ENCODE results near the gene ARHGEF16. TPM values are rescaled to one million over a fixed set of nuclear protein-coding genes. Genes with fewer than 3 reads are reported as not detected.

ARHGEF16 gene
- total RNA-seq, 4 donors from 2014 or later, result 5.9 to 13.6 (median 8.4) TPM

DNA sequence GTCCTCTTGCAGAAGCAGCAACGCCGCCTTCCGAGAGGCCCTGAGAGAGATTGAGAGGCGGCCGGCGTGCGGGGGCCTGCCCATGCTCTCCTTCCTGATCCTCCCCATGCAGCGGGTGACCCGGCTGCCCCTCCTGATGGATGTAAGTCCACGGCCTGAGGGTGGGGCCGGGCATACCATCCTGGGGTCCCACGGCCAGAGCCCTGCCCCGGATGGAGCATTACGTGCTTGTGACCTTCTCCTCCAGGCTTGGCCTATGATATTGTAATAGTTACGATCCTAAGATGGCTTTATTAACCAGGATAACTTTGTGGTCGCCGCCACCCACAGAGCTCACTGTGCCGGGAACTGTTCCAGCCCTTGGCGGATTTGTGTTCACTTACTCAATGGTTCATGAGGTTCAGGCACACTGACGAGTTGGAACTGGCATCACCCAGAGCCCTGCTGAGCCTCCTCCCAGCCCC, 18.9 kb downstream of the ARHGEF16 start:
- Histone ChIP-seq H3K4me1 (peaks cover 35% of the 10 kb centered on the region), H3K36me3 (no peaks in the 10 kb centered on the region), H3K4me3 (no peak overlapping the region), H3K9me3 (no peaks in the 10 kb centered on the region), H3K27me3 (no peaks in the 10 kb centered on the region), H3K27ac (no peak overlapping the region)
- WGBS, result 0% methylated on average over 5 of the region's 20 CpGs
- TF ChIP-seq, protein P1, sequence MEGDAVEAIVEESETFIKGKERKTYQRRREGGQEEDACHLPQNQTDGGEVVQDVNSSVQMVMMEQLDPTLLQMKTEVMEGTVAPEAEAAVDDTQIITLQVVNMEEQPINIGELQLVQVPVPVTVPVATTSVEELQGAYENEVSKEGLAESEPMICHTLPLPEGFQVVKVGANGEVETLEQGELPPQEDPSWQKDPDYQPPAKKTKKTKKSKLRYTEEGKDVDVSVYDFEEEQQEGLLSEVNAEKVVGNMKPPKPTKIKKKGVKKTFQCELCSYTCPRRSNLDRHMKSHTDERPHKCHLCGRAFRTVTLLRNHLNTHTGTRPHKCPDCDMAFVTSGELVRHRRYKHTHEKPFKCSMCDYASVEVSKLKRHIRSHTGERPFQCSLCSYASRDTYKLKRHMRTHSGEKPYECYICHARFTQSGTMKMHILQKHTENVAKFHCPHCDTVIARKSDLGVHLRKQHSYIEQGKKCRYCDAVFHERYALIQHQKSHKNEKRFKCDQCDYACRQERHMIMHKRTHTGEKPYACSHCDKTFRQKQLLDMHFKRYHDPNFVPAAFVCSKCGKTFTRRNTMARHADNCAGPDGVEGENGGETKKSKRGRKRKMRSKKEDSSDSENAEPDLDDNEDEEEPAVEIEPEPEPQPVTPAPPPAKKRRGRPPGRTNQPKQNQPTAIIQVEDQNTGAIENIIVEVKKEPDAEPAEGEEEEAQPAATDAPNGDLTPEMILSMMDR (IDR thresholded peaks at IDR 0.05), result no peak
- no peak for DNase-seq (ENCODE audit: low spot score in 2 of 2)

DNA sequence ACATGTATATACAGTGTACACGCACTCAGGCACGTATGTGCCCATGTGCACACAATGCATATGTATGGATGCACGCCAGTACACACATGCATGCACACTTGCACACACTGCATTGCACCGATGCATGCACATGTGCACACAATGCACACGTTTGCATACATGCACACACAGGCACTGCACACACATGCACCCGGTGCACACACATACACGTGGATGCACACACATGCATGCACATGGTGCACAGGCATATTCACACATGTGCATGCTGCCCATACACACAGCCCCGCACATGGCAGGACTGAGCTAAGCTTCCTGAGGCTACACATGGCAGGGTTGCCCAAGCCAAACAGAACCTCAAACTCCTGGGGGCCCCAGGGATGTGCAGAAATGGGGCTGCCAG, 19.6 kb downstream of the ARHGEF16 start:
- Histone ChIP-seq H3K9me3 (no peaks in the 10 kb centered on the region), H3K4me3 (no peak overlapping the region), H3K36me3 (no peaks in the 10 kb centered on the region), H3K27ac (no peak overlapping the region), H3K4me1 (peaks cover 35% of the 10 kb centered on the region), H3K27me3 (no peaks in the 10 kb centered on the region)
- TF ChIP-seq, protein P1 (IDR thresholded peaks at IDR 0.05), result no peak
- TF ChIP-seq POLR2AphosphoS5 (IDR thresholded peaks at IDR 0.05) (no peak), POLR2A (IDR thresholded peaks at IDR 0.05) (no peak), EP300 (IDR thresholded peaks at IDR 0.05) (no peak)
- no peak for DNase-seq (ENCODE audit: low spot score in 2 of 2)
- WGBS, result 40% methylated on average over 2 of the region's 8 CpGs

DNA sequence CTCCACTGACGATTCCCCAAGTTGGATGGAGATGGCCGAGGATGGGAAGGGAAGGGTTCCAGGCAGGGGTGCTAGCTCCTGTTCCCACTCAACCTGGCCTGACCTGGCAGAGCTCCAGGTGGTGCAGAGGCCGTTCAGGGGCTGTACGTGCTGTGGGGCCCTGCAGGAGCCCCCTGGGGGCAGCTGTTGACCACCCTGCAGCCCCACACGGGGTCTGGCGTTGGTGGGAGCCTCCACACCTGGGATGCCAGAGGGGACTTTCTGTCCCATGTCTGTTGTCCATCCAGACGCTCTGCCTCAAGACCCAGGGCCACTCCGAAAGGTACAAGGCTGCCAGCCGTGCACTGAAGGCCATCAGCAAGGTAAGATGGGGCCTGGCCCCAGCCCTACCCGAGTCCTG, 20.0 kb downstream of the ARHGEF16 start:
- Histone ChIP-seq H3K4me3 (no peak overlapping the region), H3K9me3 (no peaks in the 10 kb centered on the region), H3K27me3 (no peaks in the 10 kb centered on the region), H3K27ac (no peak overlapping the region), H3K4me1 (peaks cover 35% of the 10 kb centered on the region), H3K36me3 (no peaks in the 10 kb centered on the region)
- WGBS, result 91% methylated on average over 4 of the region's 10 CpGs
- TF ChIP-seq EP300 (IDR thresholded peaks at IDR 0.05), result no peak
- no peak for TF ChIP-seq POLR2A (IDR thresholded peaks at IDR 0.05)
- TF ChIP-seq POLR2AphosphoS5 (IDR thresholded peaks at IDR 0.05), result no peak
- TF ChIP-seq, protein P1 (IDR thresholded peaks at IDR 0.05), result no peak
- DNase-seq (ENCODE audit: low spot score in 2 of 2), result no peak

DNA sequence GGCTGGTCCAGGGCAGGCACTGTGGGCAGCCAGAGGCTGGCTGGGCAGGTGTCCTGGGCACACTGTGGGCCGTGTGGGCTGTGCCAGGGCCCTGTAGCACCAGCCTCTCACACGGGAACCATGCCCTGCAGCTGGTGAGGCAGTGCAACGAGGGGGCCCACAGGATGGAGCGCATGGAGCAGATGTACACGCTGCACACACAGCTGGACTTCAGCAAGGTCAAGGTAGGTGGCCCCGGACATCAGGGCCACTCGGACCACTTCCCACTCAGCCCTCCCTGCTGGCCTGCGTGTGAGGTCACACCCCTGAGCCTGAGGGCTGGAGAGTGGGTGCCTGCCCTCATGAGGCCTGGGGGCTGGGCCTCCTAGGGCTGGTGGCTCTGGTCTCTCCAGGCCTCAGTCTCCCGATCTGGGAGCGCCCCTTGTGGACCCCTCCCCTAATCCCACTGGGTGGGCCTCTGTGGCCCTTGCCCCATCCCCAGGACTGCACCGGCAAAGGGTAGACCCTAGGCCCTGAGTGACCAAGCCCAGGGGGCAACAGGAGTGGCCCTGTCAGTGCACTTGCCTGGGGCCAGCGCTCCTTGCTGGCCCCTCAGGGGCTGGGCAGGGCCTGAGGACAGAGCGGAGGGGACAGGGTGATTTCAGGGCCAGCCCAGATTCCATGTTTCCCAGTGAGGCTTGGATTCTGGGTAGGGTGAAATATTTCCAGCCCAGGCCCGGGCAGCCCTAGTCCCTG, 21.5 kb downstream of the ARHGEF16 start:
- no peaks in the 10 kb centered on the region for H3K27me3 ChIP-seq
- no peaks in the 10 kb centered on the region for H3K36me3 ChIP-seq
- peaks cover 33% of the 10 kb centered on the region for H3K4me1 ChIP-seq
- WGBS, result 82% methylated on average over 8 of the region's 14 CpGs
- H3K27ac ChIP-seq, result no peak overlapping the region
- H3K9me3 ChIP-seq, result no peaks in the 10 kb centered on the region
- TF ChIP-seq, protein P1 (IDR thresholded peaks at IDR 0.05), result no peak
- TF ChIP-seq POLR2A (IDR thresholded peaks at IDR 0.05), result no peak
- no peak for TF ChIP-seq POLR2AphosphoS5 (IDR thresholded peaks at IDR 0.05)
- no peak for TF ChIP-seq EP300 (IDR thresholded peaks at IDR 0.05)
- no peak overlapping the region for H3K4me3 ChIP-seq
- no peak for DNase-seq (ENCODE audit: low spot score in 2 of 2)

DNA sequence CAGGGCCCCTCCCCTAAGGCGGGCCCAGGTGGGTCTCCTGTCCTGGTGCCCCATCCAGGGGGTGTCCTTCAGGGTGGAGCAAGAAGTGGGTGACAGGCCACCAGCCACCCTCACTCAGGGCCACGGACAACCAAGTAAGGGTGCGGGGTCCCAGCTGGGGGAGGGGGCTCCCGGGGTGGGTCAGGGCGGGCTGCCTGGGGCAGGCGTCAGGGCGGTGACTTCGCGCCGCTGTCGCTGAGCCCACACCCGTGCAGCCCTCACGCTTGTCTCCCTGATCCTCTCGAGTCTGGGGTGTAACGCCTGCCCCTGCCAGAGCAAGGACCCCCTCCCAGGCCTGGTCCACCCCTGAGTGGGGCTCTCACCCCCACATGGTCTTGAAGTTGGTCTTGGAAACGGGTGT, 22.2 kb downstream of the ARHGEF16 start:
- DNase-seq (ENCODE audit: low spot score in 2 of 2), result no peak
- peaks cover 29% of the 10 kb centered on the region for H3K4me1 ChIP-seq
- H3K27me3 ChIP-seq, result no peaks in the 10 kb centered on the region
- H3K9me3 ChIP-seq, result no peaks in the 10 kb centered on the region
- TF ChIP-seq POLR2A (IDR thresholded peaks at IDR 0.05) (no peak), EP300 (IDR thresholded peaks at IDR 0.05) (no peak), POLR2AphosphoS5 (IDR thresholded peaks at IDR 0.05) (no peak)
- TF ChIP-seq, protein P1 (IDR thresholded peaks at IDR 0.05), result no peak
- no peaks in the 10 kb centered on the region for H3K36me3 ChIP-seq
- H3K27ac ChIP-seq, result no peak overlapping the region
- 91% methylated on average over 14 of the region's 16 CpGs for WGBS
- H3K4me3 ChIP-seq, result no peak overlapping the region

Data from suprapubic skin (tissue), 4 donors.